ENCODE data around the gene SNAI3.

DNA sequence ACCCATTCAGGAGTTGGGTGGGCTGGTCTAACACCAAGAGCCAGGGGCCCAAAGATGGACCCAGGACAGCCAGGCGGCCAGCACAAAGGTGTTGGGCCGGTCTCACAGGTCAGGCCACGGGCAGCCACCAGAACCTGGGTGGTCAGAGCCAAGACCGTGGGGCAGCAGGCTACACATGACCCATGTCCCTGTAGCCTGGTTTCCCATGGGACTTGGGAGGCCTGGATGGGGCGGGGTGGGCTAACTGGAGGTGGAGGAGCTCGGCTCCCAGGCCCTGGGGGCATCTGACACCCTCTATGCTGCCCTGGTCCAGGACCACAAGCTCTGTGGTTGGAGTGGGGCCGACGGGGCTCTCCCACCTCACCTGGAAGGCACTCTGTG lies 37.2 kb upstream of the SNAI3 start:
- TF ChIP-seq, protein P1, sequence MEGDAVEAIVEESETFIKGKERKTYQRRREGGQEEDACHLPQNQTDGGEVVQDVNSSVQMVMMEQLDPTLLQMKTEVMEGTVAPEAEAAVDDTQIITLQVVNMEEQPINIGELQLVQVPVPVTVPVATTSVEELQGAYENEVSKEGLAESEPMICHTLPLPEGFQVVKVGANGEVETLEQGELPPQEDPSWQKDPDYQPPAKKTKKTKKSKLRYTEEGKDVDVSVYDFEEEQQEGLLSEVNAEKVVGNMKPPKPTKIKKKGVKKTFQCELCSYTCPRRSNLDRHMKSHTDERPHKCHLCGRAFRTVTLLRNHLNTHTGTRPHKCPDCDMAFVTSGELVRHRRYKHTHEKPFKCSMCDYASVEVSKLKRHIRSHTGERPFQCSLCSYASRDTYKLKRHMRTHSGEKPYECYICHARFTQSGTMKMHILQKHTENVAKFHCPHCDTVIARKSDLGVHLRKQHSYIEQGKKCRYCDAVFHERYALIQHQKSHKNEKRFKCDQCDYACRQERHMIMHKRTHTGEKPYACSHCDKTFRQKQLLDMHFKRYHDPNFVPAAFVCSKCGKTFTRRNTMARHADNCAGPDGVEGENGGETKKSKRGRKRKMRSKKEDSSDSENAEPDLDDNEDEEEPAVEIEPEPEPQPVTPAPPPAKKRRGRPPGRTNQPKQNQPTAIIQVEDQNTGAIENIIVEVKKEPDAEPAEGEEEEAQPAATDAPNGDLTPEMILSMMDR (IDR thresholded peaks at IDR 0.05; ENCODE audit: low read depth, low read length), result no peak
- no peak for TF ChIP-seq EZH2phosphoT487 (IDR thresholded peaks at IDR 0.05; ENCODE audit: low read depth)

All from OCI-LY3 (cell line).